Kidney (tissue), 14 donors: Measurements from ENCODE around the gene NKAIN2. TPM values are rescaled to one million over a fixed set of nuclear protein-coding genes. Genes with fewer than 3 reads are reported as not detected.

Experiments
- DNase-seq, 5 donors: peaks; one replicate each; pipeline ENCODE4 v3.0.0-alpha.2; 2013 to 2020
- FAIRE-seq: peaks from 2 replicates; lab custom pipeline; 2012; peaks lifted over from hg19 to GRCh38; lab: Jason Lieb, UNC
- H3K27ac ChIP-seq, 2 donors: one replicate each; pipeline ENCODE4 v1.7.0; 2013; ENCODE audit warnings: low read depth in 2 of 2, low read length in 2 of 2, inconsistent platforms in 1 of 2
- H3K27me3 ChIP-seq: one replicate; pipeline ENCODE4 v1.7.1; 2013; ENCODE audit warnings: low read length, inconsistent platforms; ENCODE audit not compliant: control insufficient read depth, insufficient read depth
- H3K36me3 ChIP-seq, 3 donors: one replicate each; pipeline versions ENCODE4 v1.7.0 to v1.7.1; 2013; ENCODE audit warnings: low read length in 3 of 3, control low read depth in 1 of 3, inconsistent platforms in 1 of 3; ENCODE audit not compliant: insufficient read depth in 3 of 3, control insufficient read depth in 2 of 3
- H3K4me1 ChIP-seq, 3 donors: one replicate each; pipeline versions ENCODE4 v1.7.0 to v1.7.1; 2013; ENCODE audit warnings: low read length in 3 of 3, inconsistent platforms in 1 of 3, low read depth in 1 of 3; ENCODE audit not compliant: control insufficient read depth in 2 of 3, insufficient read depth in 2 of 3
- H3K4me3 ChIP-seq, 3 donors: one replicate each; pipeline versions ENCODE4 v1.7.0 to v1.8.1; 2013; ENCODE audit warnings: low read length in 3 of 3, control low read depth in 1 of 3, inconsistent platforms in 1 of 3
- H3K9ac ChIP-seq, 3 donors: one replicate each; pipeline versions ENCODE4 v1.7.0 to v1.7.1; 2013; ENCODE audit warnings: low read length in 3 of 3, control low read depth in 1 of 3, inconsistent platforms in 1 of 3
- H3K9me3 ChIP-seq, 3 donors: one replicate each; pipeline versions ENCODE4 v1.7.0 to v1.7.1; 2013; ENCODE audit warnings: low read length in 3 of 3, control low read depth in 1 of 3, inconsistent platforms in 1 of 3; ENCODE audit not compliant: control insufficient read depth in 2 of 3, insufficient read depth in 1 of 3
- CTCF ChIP-seq: IDR thresholded peaks from 3 replicates; pipeline ENCODE4 v1.5.1; 2012; ENCODE audit warnings: mild to moderate bottlenecking, moderate library complexity, borderline replicate concordance; ENCODE audit not compliant: insufficient read depth; ENCODE audit errors: extremely low read depth
- intact Hi-C: fragments of 100-400 bp; cut with DNase I; formaldehyde crosslinking; loops from one replicate; pipeline ENCODE4 v1.11.1; 2022
- polyA plus RNA-seq: library from polyadenylated mRNA; stranded (reverse); fragments of 350-450 nt; fragmentation: Illumina TruSeq; extraction: RNeasy Lipid Tissue Mini Kit (QIAGEN cat#74804); gene quantifications from one replicate; pipeline ENCODE4 v1.2.3, GENCODE V29; 2014; ENCODE audit warnings: low read depth, low replicate concordance; ENCODE audit not compliant: insufficient read depth
- total RNA-seq: library from RNA; stranded (reverse); fragmentation: NEBNext Ultra II Directional; extraction: Animal tissue kit (Norgen Biotek cat#: 25700); gene quantifications from one replicate; pipeline ENCODE4 v1.2.1, GENCODE V29; 2021
- donor health status: control.
- donor health status: control.
- donor health status: control.
- donor health status: control.
- donor health status: control.
- donor health status: DM: yes; HTN: yes; CAD: no.
- donor health status: Normal renal cell carcinoma (clear cell type).

The NKAIN2 gene
- total and polyA plus RNA-seq, 2 donors from 2014 or later, result 0.39 to 1.8 TPM

DNA sequence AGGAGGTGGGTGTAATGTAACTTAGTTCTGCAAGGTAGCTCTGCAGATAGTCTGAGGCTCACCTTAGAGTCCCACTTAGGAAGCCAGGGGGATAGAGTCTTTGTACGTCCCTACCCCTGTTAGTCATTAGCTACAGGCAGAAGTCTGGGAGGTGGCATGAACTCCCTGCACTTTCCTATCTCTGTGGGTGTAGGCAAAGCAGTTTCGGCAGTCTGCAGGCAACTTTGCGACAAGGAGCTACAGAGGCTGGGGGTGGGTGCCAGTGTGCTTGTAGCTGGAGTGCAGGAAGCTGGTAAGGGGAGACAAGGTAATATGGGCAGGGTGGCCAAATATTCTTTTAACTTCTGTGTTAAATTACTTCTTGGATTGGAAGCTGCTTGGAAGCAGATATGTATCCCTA, 45.7 kb downstream of the NKAIN2 start:
- Histone ChIP-seq H3K27me3 (no peaks in the 10 kb centered on the region), H3K9ac (no peak overlapping the region), H3K36me3 (no peaks in the 10 kb centered on the region), H3K4me3 (no peak overlapping the region), H3K27ac (no peak overlapping the region), H3K9me3 (no peaks in the 10 kb centered on the region), H3K4me1 (no peaks in the 10 kb centered on the region)
- intact Hi-C loops, result no loop called here
- no peak for DNase-seq
- TF ChIP-seq CTCF, result no peak
- no peak for FAIRE-seq

- intact Hi-C loops, result no loop called here
- H3K36me3 ChIP-seq, result no peaks in the 10 kb centered on the region
- no peaks in the 10 kb centered on the region for H3K27me3 ChIP-seq
- DNase-seq, result no peak
- H3K9ac ChIP-seq, result no peak overlapping the region
- H3K4me1 ChIP-seq, result no peaks in the 10 kb centered on the region
- no peak overlapping the region for H3K4me3 ChIP-seq
- no peak for FAIRE-seq
- H3K9me3 ChIP-seq, result no peaks in the 10 kb centered on the region
- no peak overlapping the region for H3K27ac ChIP-seq
- no peak for TF ChIP-seq CTCF
Measured at GRCh38 chr6:123850555-123850954, 46.9 kb downstream of the NKAIN2 start.

GRCh38 chr6:123854201-123854600, 50.5 kb downstream of the NKAIN2 start:
- TF ChIP-seq CTCF, result no peak
- H3K9ac ChIP-seq, result no peak overlapping the region
- H3K9me3 ChIP-seq, result no peaks in the 10 kb centered on the region
- no peaks in the 10 kb centered on the region for H3K27me3 ChIP-seq
- H3K4me1 ChIP-seq, result no peaks in the 10 kb centered on the region
- DNase-seq, result no peak
- H3K4me3 ChIP-seq, result no peak overlapping the region
- no peaks in the 10 kb centered on the region for H3K36me3 ChIP-seq
- intact Hi-C loops, result no loop called here
- no peak overlapping the region for H3K27ac ChIP-seq
- FAIRE-seq, result no peak

GRCh38 chr6:123855506-123855905, 51.8 kb downstream of the NKAIN2 start:
- FAIRE-seq, result no peak

More at GRCh38 chr6:123855506-123855905, 51.8 kb downstream of the NKAIN2 start:
- Histone ChIP-seq H3K27me3 (no peaks in the 10 kb centered on the region), H3K9ac (no peak overlapping the region), H3K4me1 (no peaks in the 10 kb centered on the region), H3K27ac (no peak overlapping the region), H3K9me3 (no peaks in the 10 kb centered on the region), H3K4me3 (no peak overlapping the region), H3K36me3 (no peaks in the 10 kb centered on the region)
- no peak for TF ChIP-seq CTCF
- intact Hi-C loops, result no loop called here
- no peak for DNase-seq
